NCI-H2227 (cell line): ENCODE data around the gene TNF.
A peak's percentile ranks its signal among the peaks of the same experiment; 100 is the strongest.
"Not testable (repeated sequence)": the region's sequence is repeated elsewhere in the genome, so short reads cannot be mapped to it uniquely, and the experiment has no call there.

Source experiments
- DNase-seq: peaks from one replicate; lab custom pipeline; 2025; ENCODE audit not compliant: unreplicated experiment; lab: John Stamatoyannopoulos, UW

The TNF gene

GRCh38 chr6:31587791-31588777 is 12.7 kb downstream of the TNF start:
- DNase-seq = no peak

- DNase-seq = no peak
Observed at GRCh38 chr6:31588871-31589650, 13.7 kb downstream of the TNF start.

GRCh38 chr6:31590691-31591090 is 15.3 kb downstream of the TNF start:
- DNase-seq = not testable (repeated sequence)

- DNase-seq = no peak
Observed at GRCh38 chr6:31592396-31592771, 17.0 kb downstream of the TNF start.

GRCh38 chr6:31597006-31597405 is 21.6 kb downstream of the TNF start:
- DNase-seq = peak; percentile 58

GRCh38 chr6:31607317-31607716 is 32.0 kb downstream of the TNF start:
- DNase-seq = no peak

GRCh38 chr6:31609519-31610406 is 34.4 kb downstream of the TNF start:
- DNase-seq = peak; percentile 68

GRCh38 chr6:31610968-31611367 is 35.6 kb downstream of the TNF start:
- no peak for DNase-seq

GRCh38 chr6:31614075-31614619 is 38.8 kb downstream of the TNF start:
- DNase-seq = no peak

- no peak for DNase-seq
Observed at GRCh38 chr6:31614684-31615578, 39.6 kb downstream of the TNF start, which contains the start of gene AIF1. AIF1 (plus strand) TSS chr6:31615234; CDS start chr6:31615330, 96 bp downstream.

GRCh38 chr6:31615748-31616147 is 40.4 kb downstream of the TNF start:
- DNase-seq = no peak

GRCh38 chr6:31617010-31617409 is 41.6 kb downstream of the TNF start:
- DNase-seq = no peak

- DNase-seq = peak; percentile 99
Observed at GRCh38 chr6:31619805-31620585, 44.6 kb downstream of the TNF start.

- DNase-seq = peak; percentile 91
Observed at GRCh38 chr6:31620586-31621319, 45.4 kb downstream of the TNF start, which contains the start of gene PRRC2A. PRRC2A (plus strand) TSS chr6:31620715; CDS start chr6:31622790, 2,075 bp downstream.

- no peak for DNase-seq
Observed at GRCh38 chr6:31621320-31621939, 46.1 kb downstream of the TNF start.

- no peak for DNase-seq
Observed at GRCh38 chr6:31621991-31622390, 46.6 kb downstream of the TNF start.

- peak; percentile 14 for DNase-seq
Observed at GRCh38 chr6:31622684-31623091, 47.3 kb downstream of the TNF start.
